Activated T-cell treated with anti-CD3 and anti-CD28 coated beads for 24 hours (primary cell): ENCODE results near the gene NUP188.
A peak's percentile ranks its signal among the peaks of the same experiment; 100 is the strongest.
"Not testable (repeated sequence)": the region's sequence is repeated elsewhere in the genome, so short reads cannot be mapped to it uniquely, and the experiment has no call there.

ENCODE experiments used
- DNase-seq: peaks from one replicate; pipeline ENCODE4 v3.0.0-alpha.2; 2020; ENCODE audit warnings: low read depth

The NUP188 gene

GRCh38 chr9:128943832-128944620 lies 3.5 kb upstream of the NUP188 start:
- DNase-seq, result no peak

- not testable (repeated sequence) for DNase-seq
Observed at GRCh38 chr9:128944966-128945365, 2.5 kb upstream of the NUP188 start.

- DNase-seq, result no peak
Observed at GRCh38 chr9:128945798-128946501, 1.5 kb upstream of the NUP188 start.

- no peak for DNase-seq
Observed at GRCh38 chr9:128946571-128947276, 775 bp upstream of the NUP188 start.

GRCh38 chr9:128947277-128947526 lies 297 bp upstream of the NUP188 start:
- DNase-seq, result no peak

- not testable (repeated sequence) for DNase-seq
Observed at GRCh38 chr9:128961403-128961802, 13.9 kb downstream of the NUP188 start.

- no peak for DNase-seq
Observed at GRCh38 chr9:128969491-128969890, 22.0 kb downstream of the NUP188 start.

- no peak for DNase-seq
Observed at GRCh38 chr9:128972956-128973355, 25.5 kb downstream of the NUP188 start.

GRCh38 chr9:128979111-128979510 lies 31.6 kb downstream of the NUP188 start:
- DNase-seq, result no peak

- DNase-seq, result no peak
Observed at GRCh38 chr9:128983536-128983935, 36.0 kb downstream of the NUP188 start.

GRCh38 chr9:128986671-128987070 lies 39.2 kb downstream of the NUP188 start:
- no peak for DNase-seq

GRCh38 chr9:128987805-128988204 lies 40.3 kb downstream of the NUP188 start:
- no peak for DNase-seq

GRCh38 chr9:128992995-128993394 lies 45.5 kb downstream of the NUP188 start:
- DNase-seq, result no peak

GRCh38 chr9:128995791-128996190 lies 48.3 kb downstream of the NUP188 start:
- no peak for DNase-seq

- DNase-seq, result no peak
Observed at GRCh38 chr9:128998462-128998861, 51.0 kb downstream of the NUP188 start.

GRCh38 chr9:128999581-129000206 lies 52.2 kb downstream of the NUP188 start:
- DNase-seq, result no peak

GRCh38 chr9:129001504-129002325 lies 54.2 kb downstream of the NUP188 start:
- no peak for DNase-seq

- DNase-seq, result no peak
Observed at GRCh38 chr9:129002992-129003391, 55.5 kb downstream of the NUP188 start.

- not testable (repeated sequence) for DNase-seq
Observed at GRCh38 chr9:129004173-129004572, 56.7 kb downstream of the NUP188 start.

- no peak for DNase-seq
Observed at GRCh38 chr9:129005336-129005997, 58.0 kb downstream of the NUP188 start.

GRCh38 chr9:129006328-129007034 lies 59.0 kb downstream of the NUP188 start:
- DNase-seq, result peak; percentile 39
